ENCODE results near the gene AOPEP. TPM values are rescaled to one million over a fixed set of nuclear protein-coding genes. Genes with fewer than 3 reads are reported as not detected.

Gene AOPEP
- total RNA-seq, 1 experiment from 2014 or later = 14.4 TPM

DNA sequence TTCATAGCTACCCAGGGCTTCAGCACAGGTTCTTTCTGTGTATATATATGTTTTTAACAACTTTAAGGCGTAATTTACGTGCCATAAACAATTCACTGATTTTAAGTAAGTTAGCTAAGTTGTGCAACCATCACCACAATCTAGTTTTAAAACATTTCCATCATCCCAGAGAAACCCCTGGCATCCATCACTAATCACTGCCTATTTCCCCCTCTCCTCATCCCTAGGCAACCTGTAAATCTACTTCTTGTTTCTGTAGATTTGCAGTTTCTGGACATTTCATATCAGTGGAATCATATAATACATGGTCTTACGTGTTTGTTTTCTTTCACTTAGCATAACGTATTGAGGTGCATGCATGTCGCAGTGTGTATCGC is 299.6 kb downstream of the AOPEP start (continued):
- no peak for TF ChIP-seq PRDM15 (CRISPR knock-in tag; IDR thresholded peaks at IDR 0.05)
- TF ChIP-seq, protein P1, sequence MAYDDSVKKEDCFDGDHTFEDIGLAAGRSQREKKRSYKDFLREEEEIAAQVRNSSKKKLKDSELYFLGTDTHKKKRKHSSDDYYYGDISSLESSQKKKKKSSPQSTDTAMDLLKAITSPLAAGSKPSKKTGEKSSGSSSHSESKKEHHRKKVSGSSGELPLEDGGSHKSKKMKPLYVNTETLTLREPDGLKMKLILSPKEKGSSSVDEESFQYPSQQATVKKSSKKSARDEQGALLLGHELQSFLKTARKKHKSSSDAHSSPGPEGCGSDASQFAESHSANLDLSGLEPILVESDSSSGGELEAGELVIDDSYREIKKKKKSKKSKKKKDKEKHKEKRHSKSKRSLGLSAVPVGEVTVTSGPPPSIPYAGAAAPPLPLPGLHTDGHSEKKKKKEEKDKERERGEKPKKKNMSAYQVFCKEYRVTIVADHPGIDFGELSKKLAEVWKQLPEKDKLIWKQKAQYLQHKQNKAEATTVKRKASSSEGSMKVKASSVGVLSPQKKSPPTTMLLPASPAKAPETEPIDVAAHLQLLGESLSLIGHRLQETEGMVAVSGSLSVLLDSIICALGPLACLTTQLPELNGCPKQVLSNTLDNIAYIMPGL (CRISPR knock-in tag; IDR thresholded peaks at IDR 0.05) = no peak
- no peak for TF ChIP-seq HMGA2 (CRISPR knock-in tag; IDR thresholded peaks at IDR 0.05)
- no peak for TF ChIP-seq ZNF416 (CRISPR knock-in tag; IDR thresholded peaks at IDR 0.05)
- no peak for TF ChIP-seq NFATC4 (CRISPR knock-in tag; IDR thresholded peaks at IDR 0.05)
- TF ChIP-seq MXD4 (CRISPR knock-in tag; IDR thresholded peaks at IDR 0.05; ENCODE audit: borderline replicate concordance) = no peak
- TF ChIP-seq TEAD4 (CRISPR knock-in tag; IDR thresholded peaks at IDR 0.05) = no peak
- TF ChIP-seq ZNF121 (CRISPR knock-in tag; IDR thresholded peaks at IDR 0.05) = no peak
- no peak for TF ChIP-seq SMAD3 (CRISPR knock-in tag; IDR thresholded peaks at IDR 0.05; ENCODE audit: borderline replicate concordance)

GRCh38 chr9:95027914-95028852 is 301.7 kb downstream of the AOPEP start:
- CTCF ChIA-PET = no interaction called here
- POLR2A ChIA-PET = no interaction called here
- H3K27me3 Mint-ChIP-seq (ENCODE audit: low read depth) = no peaks in the 10 kb centered on the region
- H3K36me3 Mint-ChIP-seq = no peaks in the 10 kb centered on the region
- H3K4me3 Mint-ChIP-seq = no peak overlapping the region
- H3K4me1 Mint-ChIP-seq = peaks cover 8% of the 10 kb centered on the region
- ATAC-seq = no peak
- DNase-seq (ENCODE audit: low spot score) = no peak
- no peak overlapping the region for H3K27ac Mint-ChIP-seq
- TF ChIP-seq ZNF317 (CRISPR knock-in tag; IDR thresholded peaks at IDR 0.05; ENCODE audit: borderline replicate concordance, low read depth) (no peak), CREM (CRISPR knock-in tag; IDR thresholded peaks at IDR 0.05) (no peak), ATF2 (CRISPR knock-in tag; IDR thresholded peaks at IDR 0.05; ENCODE audit: borderline replicate concordance, low read depth) (no peak), MXD4 (CRISPR knock-in tag; IDR thresholded peaks at IDR 0.05; ENCODE audit: borderline replicate concordance) (no peak), ZNF219 (CRISPR knock-in tag; IDR thresholded peaks at IDR 0.05; ENCODE audit: borderline replicate concordance) (no peak)
- no peaks in the 10 kb centered on the region for H3K9me3 Mint-ChIP-seq

DNA sequence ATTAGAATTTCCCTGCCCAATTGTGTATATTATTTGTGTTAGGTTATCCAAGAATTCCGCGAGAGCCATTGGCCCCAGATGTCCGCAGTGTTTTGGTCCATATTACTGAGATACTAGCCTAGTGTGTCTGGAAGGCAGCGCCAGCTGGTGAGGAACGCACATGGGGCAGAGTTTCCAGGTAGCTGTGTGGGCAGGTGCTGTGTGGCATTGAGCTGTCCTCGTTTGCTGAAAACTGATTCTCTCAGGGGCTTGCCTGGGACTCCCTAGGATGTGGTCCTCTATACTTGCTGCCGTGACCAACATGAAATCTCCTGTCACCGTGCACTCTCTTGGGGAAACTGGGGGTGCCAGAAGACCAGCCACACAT is 302.3 kb downstream of the AOPEP start:
- Mint-ChIP-seq H3K4me1 (peaks cover 6% of the 10 kb centered on the region), H3K27me3 (ENCODE audit: low read depth) (no peaks in the 10 kb centered on the region), H3K9me3 (no peaks in the 10 kb centered on the region), H3K4me3 (no peak overlapping the region), H3K27ac (no peak overlapping the region), H3K36me3 (no peaks in the 10 kb centered on the region)
- ChIA-PET CTCF (no interaction called here), POLR2A (no interaction called here)
- ATAC-seq = no peak
- TF ChIP-seq GABPB1 (CRISPR knock-in tag; IDR thresholded peaks at IDR 0.05) (no peak), MYBL2 (CRISPR knock-in tag; IDR thresholded peaks at IDR 0.05) (no peak)
- no peak for DNase-seq (ENCODE audit: low spot score)

Measured in WTC11 (cell line).